Type B pancreatic cell (in vitro differentiated cells): ENCODE data around the gene ERVK3-1. TPM values are rescaled to one million over a fixed set of nuclear protein-coding genes. Genes with fewer than 3 reads are reported as not detected.
"Not testable (repeated sequence)": the region's sequence is repeated elsewhere in the genome, so short reads cannot be mapped to it uniquely, and the experiment has no call there.

Experiments used
- DNase-seq: peaks from one replicate; pipeline ENCODE4 v3.0.0; 2021; ENCODE audit warnings: mixed read lengths; ENCODE audit not compliant: unreplicated experiment; ENCODE audit errors: extremely low spot score
- H3K27ac Mint-ChIP-seq: 2 replicates; pipeline ENCODE4 v1.8.0; 2021; ENCODE audit warnings: mild to moderate bottlenecking, mixed read lengths
- H3K27me3 Mint-ChIP-seq: 2 replicates; pipeline ENCODE4 v1.8.0; 2021; ENCODE audit warnings: mixed read lengths
- H3K36me3 Mint-ChIP-seq: 2 replicates; pipeline ENCODE4 v1.8.0; 2021; ENCODE audit warnings: mixed read lengths
- H3K4me1 Mint-ChIP-seq: one replicate; pipeline ENCODE4 v1.8.0; 2021; ENCODE audit warnings: mixed read lengths; ENCODE audit not compliant: unreplicated experiment
- H3K4me3 Mint-ChIP-seq: 2 replicates; pipeline ENCODE4 v1.8.0; 2021; ENCODE audit warnings: mild to moderate bottlenecking, mixed read lengths
- H3K9me3 Mint-ChIP-seq: 2 replicates; pipeline ENCODE4 v1.8.0; 2021; ENCODE audit warnings: mixed read lengths
- long read RNA-seq: library from polyadenylated mRNA; unstranded; transcript quantifications from one replicate; pipeline ENCODE4 v2.0.0, GENCODE V29; 2020
- total RNA-seq: library from RNA; stranded (reverse); gene quantifications from 2 replicates; pipeline ENCODE4 v1.2.1, GENCODE V29; 2021; ENCODE audit warnings: low replicate concordance
- TF ChIP-seq, protein P1 (sequence below): fragments of 200-600 bp; sonication (generic); conservative IDR thresholded peaks from 2 replicates; pipeline ENCODE4 v1.5.0; 2021; ENCODE audit warnings: antibody characterized with exemption, mild to moderate bottlenecking

ERVK3-1 gene
- total RNA-seq: 35.2 and 36.8 TPM in 2 replicates
- long read RNA-seq, transcript ERVK3-1-201 (4 exons, 1,469 nt): major isoform, 83 of 103 reads
- long read RNA-seq, partial matches to known transcripts: 4 of 103 reads
- long read RNA-seq, other reads (novel, unspliced or antisense): 7 of 103 reads

DNA sequence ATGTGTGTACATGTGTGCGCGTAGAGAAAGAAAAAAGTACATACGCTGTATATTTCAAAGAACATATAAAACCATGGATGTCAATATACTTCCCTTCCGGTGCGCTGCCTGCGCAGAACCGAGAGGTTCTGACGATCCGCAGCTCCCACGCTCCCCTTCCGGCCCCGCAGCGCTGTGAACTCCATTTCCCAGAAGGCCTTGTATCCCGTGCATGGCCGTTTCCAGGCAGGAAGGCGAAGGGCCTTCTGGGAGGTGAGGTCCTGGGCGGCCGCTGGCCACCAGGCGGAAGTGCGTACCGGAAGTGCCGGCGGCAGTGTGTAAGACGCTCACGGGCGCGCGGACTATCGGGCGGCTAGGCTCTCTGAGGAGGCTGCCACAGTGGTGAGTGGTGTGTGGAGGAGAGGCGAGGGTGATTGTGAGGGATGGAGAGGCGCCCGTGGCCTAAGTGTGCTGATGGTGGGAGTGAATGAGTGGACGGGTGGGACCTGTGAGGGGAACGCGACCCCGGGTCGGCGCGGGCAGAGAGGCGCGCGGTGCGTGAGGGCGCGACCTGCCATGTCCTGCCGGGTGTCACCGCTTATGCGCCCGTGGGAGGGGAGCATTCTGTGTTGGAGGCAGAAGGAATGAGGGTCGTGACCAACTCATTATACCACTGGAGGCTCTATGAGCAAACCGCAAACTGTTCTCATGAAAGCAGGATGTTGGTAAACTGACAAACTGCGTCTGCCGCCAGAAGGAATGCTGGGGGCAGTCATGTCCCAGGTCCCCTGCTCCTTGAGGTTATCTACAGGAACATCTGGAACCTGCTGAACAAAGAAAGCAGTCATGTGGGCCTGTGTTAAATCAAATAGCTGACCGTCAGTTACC is at the start of gene ERVK3-1:
Gene ERVK3-1, plus strand, starts transcription at position 313 of the 867 bp plus-strand sequence. CDS start 6,792 bp downstream, outside the sequence.
- peak; percentile 94 for DNase-seq
- H3K27me3 Mint-ChIP-seq: no peaks in the 10 kb centered on the region
- peaks cover 14% of the 10 kb centered on the region for H3K4me1 Mint-ChIP-seq
- peak within 1 kb of the TSS; percentile 97 for H3K27ac Mint-ChIP-seq
- H3K36me3 Mint-ChIP-seq: peaks cover 59% of the 10 kb centered on the region
- TF ChIP-seq, protein P1, sequence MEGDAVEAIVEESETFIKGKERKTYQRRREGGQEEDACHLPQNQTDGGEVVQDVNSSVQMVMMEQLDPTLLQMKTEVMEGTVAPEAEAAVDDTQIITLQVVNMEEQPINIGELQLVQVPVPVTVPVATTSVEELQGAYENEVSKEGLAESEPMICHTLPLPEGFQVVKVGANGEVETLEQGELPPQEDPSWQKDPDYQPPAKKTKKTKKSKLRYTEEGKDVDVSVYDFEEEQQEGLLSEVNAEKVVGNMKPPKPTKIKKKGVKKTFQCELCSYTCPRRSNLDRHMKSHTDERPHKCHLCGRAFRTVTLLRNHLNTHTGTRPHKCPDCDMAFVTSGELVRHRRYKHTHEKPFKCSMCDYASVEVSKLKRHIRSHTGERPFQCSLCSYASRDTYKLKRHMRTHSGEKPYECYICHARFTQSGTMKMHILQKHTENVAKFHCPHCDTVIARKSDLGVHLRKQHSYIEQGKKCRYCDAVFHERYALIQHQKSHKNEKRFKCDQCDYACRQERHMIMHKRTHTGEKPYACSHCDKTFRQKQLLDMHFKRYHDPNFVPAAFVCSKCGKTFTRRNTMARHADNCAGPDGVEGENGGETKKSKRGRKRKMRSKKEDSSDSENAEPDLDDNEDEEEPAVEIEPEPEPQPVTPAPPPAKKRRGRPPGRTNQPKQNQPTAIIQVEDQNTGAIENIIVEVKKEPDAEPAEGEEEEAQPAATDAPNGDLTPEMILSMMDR: peak; percentile 43
- no peaks in the 10 kb centered on the region for H3K9me3 Mint-ChIP-seq
- H3K4me3 Mint-ChIP-seq: peak within 1 kb of the TSS; percentile 100

DNA sequence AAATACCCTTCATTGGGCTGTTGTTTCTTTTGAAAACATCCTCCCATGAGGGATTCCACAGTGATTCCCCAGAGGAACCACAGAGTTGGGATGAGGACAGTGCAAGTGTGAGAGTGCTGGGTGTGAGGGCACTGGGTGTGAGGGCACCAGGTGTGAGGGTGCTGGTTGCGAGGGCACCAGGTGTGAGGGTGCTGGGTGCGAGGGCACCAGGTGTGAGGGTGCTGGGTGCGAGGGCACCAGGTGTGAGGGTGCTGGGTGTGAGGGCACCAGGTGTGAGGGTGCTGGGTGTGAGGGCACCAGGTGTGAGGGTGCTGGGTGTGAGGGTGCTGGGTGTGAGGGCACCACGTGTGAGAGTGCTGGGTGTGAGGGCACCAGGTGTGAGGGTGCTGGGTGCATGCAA is 46.9 kb upstream of the ERVK3-1 start:
- not testable (repeated sequence) for H3K4me3 Mint-ChIP-seq, H3K27ac Mint-ChIP-seq, H3K4me1 Mint-ChIP-seq, H3K27me3 Mint-ChIP-seq, DNase-seq
- H3K36me3 Mint-ChIP-seq: peaks cover 84% of the 10 kb centered on the region
- H3K9me3 Mint-ChIP-seq: peaks cover 35% of the 10 kb centered on the region

DNA sequence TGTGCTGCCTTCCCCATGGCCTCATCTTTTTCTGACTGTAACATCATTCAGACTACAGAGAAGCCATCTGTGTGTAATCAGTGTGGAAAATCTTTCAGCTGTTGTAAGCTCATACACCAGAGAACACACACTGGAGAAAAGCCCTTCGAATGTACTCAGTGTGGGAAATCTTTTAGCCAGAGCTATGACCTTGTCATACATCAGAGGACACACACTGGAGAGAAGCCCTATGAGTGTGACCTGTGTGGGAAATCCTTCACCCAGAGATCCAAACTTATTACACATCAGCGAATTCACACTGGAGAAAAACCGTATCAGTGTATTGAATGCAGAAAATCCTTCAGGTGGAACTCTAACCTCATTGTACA is 43.6 kb upstream of the ERVK3-1 start:
- H3K36me3 Mint-ChIP-seq: peaks cover 67% of the 10 kb centered on the region
- TF ChIP-seq, protein P1: no peak
- no peak for DNase-seq
- no peaks in the 10 kb centered on the region for H3K4me1 Mint-ChIP-seq
- no peak overlapping the region for H3K27ac Mint-ChIP-seq
- H3K9me3 Mint-ChIP-seq: peaks cover 24% of the 10 kb centered on the region
- no peak overlapping the region for H3K4me3 Mint-ChIP-seq
- H3K27me3 Mint-ChIP-seq: no peaks in the 10 kb centered on the region

DNA sequence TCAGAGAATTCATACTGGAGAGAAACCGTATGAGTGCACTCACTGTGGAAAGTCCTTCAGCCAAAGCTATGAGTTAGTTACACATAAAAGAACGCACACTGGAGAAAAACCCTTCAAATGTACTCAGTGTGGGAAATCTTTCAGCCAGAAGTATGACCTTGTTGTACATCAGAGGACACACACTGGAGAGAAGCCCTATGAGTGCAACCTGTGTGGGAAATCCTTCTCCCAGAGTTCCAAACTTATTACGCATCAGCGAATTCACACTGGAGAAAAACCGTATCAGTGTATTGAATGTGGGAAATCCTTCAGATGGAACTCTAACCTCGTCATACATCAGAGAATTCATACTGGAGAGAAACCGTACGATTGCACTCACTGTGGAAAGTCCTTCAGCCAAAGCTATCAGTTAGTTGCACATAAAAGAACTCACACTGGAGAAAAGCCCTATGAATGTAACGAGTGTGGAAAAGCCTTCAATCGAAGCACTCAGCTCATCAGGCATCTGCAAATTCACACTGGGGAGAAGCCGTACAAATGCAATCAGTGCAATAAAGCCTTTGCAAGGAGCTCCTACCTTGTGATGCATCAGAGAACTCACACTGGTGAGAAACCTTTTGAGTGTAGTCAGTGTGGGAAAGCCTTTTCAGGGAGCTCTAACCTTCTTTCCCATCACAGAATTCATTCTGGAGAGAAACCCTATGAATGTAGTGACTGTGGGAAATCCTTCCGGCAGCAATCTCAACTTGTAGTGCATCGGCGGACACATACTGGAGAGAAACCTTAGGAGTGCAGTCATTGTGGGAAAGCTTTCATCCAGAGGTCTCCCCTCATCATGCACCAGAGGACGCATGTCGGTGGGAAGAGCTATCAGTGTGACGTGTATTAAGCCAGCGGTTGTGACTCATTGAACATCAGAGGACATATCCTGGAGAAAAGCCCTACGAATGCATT is 42.9 kb upstream of the ERVK3-1 start:
- Mint-ChIP-seq H3K4me3 (no peak overlapping the region), H3K36me3 (peaks cover 68% of the 10 kb centered on the region), H3K4me1 (no peaks in the 10 kb centered on the region), H3K27ac (peak overlapping the region; percentile 16), H3K27me3 (no peaks in the 10 kb centered on the region), H3K9me3 (peaks cover 23% of the 10 kb centered on the region)
- DNase-seq: no peak
- TF ChIP-seq, protein P1: no peak

GRCh38 chr19:58262922-58263296 is 42.3 kb upstream of the ERVK3-1 start:
- DNase-seq: no peak
- TF ChIP-seq, protein P1: no peak
- Mint-ChIP-seq H3K4me3 (no peak overlapping the region), H3K27me3 (no peaks in the 10 kb centered on the region), H3K9me3 (peaks cover 16% of the 10 kb centered on the region), H3K27ac (peak overlapping the region; percentile 16), H3K4me1 (no peaks in the 10 kb centered on the region), H3K36me3 (peaks cover 62% of the 10 kb centered on the region)
